Fibroblast of lung (primary cell): ENCODE results near the gene WDR4.

Experiments used
- CTCF ChIP-seq, 2 donors: IDR thresholded peaks in 1 of 2; conservative IDR thresholded peaks in 1 of 2; 1 replicate in 1 of 2; 2 replicates in 1 of 2; pipeline ENCODE4 v1.5.1; 2011 to 2012; ENCODE audit warnings: low read length in 2 of 2, control low read depth in 1 of 2, inconsistent platforms in 1 of 2, low read depth in 1 of 2, mild to moderate bottlenecking in 1 of 2
- EZH2 ChIP-seq: IDR thresholded peaks from 2 replicates; pipeline ENCODE4 v1.5.1; 2012; ENCODE audit warnings: low read length, control low read depth, mild to moderate bottlenecking; ENCODE audit errors: missing control alignments

GRCh38 chr21:42811960-42812359 is 67.4 kb downstream of the WDR4 start:
- TF ChIP-seq CTCF (conservative IDR thresholded peaks at IDR 0.05 in 1 of 2, IDR thresholded peaks at IDR 0.05 in 1 of 2; ENCODE audit: low read depth in 1 of 2, low read length in 2 of 2) (no peak), EZH2 (no peak)
